NCI-H2196 (cell line): ENCODE measurements around the gene CADM4.
"Not testable (repeated sequence)": the region's sequence is repeated elsewhere in the genome, so short reads cannot be mapped to it uniquely, and the experiment has no call there.

Source experiments
- DNase-seq: peaks from one replicate; lab custom pipeline; 2025; ENCODE audit not compliant: unreplicated experiment; lab: John Stamatoyannopoulos, UW

Gene CADM4, protein sequence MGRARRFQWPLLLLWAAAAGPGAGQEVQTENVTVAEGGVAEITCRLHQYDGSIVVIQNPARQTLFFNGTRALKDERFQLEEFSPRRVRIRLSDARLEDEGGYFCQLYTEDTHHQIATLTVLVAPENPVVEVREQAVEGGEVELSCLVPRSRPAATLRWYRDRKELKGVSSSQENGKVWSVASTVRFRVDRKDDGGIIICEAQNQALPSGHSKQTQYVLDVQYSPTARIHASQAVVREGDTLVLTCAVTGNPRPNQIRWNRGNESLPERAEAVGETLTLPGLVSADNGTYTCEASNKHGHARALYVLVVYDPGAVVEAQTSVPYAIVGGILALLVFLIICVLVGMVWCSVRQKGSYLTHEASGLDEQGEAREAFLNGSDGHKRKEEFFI

DNA sequence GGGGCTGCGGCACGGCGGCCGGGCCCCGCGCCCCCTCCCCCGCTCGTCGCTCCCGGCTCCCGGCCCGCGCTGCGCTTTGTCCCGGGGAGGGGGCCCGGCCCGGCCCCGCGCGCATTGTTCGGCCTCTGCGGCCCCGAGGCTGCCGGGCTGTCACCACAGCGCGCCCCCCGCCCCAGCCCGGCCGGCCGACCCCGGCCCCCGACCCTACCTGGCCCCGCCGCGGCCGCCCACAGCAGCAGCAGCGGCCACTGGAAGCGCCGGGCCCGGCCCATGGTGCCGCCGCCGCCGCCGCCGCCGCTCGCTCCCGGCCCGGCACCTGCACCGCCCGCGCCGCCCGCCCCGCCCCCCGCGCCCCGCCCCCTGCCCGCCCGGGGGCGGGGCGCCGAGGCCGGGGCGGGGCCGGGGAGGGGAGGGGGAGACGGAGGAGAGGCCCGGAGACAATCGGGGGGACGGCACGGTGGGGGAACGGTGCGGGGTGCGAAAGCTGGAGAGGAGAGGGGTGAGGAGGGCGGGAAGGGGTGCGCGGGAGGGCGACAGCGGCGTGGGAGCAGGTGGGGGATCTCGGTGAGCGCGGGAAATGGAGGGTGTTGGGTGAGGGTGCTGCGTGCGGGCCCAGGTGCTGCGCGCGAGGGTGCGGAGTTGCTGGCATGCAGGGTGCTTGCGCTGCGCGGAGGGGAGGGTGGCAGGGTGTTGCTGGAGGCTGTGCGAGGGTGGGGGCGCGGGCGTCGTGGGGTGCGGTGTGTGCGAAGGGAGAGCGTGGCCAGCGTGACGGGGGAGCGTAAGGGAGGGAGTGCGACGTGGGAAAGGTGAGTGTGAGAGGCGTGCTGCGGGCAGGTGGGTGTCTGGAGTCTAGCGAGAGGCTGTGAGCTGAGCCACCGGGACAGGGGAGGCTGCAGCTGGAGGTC lies at the start of gene CADM4:
Gene CADM4 (minus strand): TSS at position 332 of the 905 bp plus-strand sequence. CDS start 60 bp downstream, at position 272.
- DNase-seq = peak; percentile 49

DNA sequence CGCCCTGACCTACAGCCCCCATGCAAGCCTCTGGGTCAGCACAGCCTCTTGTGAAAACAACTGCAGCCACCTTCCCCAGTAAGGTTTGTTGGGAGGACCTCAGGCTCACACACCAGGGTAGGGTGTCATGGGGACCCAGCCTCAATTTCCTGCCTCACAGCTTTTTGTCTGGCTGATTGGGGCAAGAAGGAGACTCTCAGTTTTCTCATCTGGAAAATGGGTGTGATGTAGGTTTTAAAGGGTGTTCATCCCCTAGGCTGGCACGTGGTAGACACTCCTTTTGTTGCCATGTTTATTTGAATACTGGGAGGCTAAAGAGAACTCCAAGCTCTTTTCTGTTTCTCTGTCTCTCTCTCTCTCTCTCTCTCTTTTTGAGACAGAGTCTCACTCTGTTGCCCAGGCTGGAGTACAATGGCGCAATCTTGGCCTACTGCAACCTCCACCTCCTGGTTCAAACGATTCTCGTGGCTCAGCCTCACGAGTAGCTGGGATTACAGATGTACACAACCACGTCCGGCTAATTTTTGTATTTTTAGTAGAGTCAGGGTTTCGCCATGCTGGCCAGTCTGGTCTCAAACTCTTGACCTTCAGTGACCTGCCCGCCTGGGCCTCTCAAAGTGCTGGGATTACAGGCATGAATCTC lies 48.5 kb upstream of the CADM4 start:
- no peak for DNase-seq

DNA sequence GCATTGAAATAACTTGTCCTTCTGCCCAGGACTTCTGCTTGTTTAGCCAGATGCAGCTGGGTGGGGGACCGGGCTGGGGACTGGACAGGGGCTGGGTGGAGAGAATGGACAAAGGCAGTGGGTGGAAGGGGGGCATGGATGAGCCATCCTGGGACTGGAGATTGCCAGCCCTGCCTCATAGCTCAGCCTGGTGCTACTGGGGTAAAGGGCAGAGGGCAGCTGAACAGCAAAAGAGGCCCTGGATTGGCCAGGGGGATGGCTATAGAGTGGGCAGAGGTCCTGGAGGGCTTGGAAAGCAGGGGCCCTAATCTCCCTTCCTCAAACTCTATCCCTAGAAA lies 48.0 kb upstream of the CADM4 start:
- no peak for DNase-seq

DNA sequence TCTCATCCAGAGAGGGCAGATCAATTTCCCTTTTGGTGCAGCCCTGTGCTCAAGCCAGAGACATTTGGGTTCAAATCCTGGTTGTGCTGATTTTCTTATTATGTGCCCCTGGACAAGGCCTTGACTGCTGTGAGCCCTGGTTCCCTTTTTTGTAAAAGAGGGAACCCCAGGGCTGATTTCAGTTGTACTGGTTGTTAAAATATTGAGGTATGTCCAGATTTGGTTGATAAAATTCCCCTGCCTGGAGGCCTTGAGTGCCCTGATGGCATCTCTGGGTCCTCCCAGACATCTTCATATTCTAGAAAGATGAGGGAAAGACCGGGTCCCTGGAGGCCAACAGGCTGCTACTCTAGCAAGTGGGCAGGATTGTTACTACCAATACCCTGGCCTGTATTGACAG lies 44.7 kb upstream of the CADM4 start:
- no peak for DNase-seq

DNA sequence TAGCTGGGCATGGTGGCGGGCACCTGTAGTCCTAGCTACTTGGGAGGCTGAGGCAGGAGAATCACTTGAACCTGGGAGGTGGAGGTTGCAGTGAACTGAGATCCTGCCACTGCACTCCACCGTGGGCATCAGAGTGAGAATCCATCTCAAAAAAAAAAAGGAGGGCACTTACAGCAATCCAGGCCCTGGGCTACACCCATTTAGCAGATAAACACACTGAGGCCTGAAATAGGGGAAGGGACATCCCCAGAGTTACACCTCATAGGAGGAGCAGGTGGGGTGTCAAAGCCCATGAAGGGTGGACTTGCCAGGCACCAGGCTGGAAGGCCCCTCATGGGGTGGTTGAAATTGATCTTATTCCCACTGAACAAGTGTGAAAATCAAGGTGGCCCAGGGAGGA lies 44.3 kb upstream of the CADM4 start:
- no peak for DNase-seq

DNA sequence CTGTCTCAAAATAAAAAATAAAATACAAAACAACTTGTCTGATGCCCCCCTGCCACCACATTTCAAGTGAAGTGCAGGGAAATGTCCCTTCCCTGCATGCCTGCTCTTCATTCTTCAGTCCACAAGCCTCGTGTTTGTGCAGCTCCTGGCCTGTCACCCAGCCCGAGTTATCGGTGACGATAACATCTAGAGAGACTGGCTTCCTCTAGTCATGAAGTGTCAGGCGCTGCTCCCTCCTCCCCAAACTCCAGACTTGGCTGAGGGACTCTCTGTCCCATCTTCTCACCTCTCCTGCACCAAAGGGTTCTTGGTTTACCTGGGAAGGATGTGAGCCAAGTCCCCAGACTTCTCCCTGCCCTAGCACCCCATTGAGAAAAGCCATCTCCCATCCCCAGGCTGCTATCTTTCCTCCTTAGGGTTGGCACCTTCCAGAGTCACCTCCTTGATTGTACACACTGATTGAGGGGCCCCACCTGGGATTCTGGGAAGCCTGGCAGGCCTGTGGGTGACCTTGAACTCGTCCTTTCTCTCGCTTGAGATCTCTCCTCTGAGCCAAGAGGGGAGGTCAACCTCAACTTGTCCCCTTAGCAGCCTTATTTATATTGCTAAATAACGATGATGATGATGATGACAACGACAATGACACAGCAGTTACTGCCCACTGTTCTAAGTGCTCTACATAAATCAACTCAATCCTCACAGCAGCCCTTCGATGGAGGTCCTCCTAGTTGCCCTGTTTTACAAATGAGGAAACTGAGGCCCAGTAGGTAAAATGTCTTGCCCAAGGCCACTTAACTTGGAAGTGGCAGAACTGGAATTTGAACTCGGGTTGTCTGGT lies 43.4 kb upstream of the CADM4 start:
- no peak for DNase-seq

DNA sequence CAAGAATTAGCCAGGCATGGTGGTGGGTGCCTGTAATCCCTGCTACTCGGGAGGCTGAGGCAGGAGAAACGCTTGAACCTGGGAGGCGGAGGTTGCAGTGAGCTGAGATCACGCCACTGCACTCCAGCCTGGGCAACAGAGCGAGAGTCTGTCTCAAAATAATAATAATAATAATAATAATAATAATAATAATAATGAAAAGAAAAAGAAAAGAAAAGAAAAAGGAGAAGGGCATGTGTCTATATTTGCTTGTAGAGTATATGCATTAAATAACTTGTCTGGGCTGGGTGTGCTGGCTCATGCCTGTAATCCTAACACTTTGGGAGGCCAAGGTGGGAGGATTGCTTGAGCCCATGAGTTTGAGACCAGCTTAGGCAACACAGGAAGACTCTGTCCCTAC lies 42.6 kb upstream of the CADM4 start:
- not testable (repeated sequence) for DNase-seq

DNA sequence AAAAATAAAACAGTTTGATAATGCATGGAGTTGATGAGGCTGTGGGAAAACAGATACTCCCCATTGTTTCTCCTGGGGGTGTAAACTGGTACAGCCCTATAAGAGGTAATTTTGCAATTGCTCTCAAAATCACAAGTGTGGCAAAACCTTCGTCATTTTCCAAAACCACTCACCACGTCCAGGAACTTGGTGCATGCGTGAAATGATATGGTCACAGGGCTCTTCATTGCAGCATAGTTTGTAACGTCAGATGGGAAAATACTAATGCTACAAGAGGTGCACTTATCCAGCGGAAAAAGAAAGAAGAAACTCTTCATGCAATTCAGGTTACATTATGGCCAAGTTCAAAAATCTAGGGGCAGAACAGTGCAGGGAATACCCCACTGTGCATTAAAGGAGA lies 42.2 kb upstream of the CADM4 start:
- DNase-seq = no peak

DNA sequence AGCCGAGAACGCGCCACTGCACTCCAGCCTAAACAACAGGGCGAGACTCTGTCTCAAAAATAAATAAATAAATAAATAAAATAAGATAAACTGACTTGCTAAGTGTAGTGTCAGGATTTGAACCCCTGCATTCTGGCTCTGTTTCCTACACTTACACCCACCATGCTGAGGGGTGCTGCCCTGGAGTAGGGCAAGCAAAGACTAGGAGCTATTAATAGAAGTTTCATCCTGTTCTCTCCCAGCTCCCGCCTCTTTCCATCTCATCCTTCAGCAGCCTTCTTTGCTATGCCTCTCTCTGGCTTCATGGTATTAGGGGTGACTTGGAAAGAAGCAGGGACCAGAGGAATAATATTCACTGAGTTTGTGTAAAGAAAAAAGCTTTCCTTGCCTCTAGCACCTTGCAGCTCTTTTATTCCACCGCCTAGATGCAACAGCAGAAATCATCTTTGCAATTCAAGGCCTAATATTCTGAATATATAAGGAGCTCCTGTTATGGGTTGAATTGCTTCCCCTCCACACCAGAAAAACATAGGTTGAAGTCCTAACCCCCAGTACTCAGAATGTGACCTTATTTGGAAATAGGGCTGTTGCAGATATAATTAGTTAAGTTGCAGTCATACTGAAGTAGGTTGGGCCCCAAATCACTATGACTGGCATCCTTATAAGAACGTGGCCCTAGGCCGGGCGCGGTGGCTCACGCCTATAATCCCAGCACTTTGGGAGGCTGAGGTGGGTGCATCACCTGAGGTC lies 39.0 kb upstream of the CADM4 start:
- no peak for DNase-seq

DNA sequence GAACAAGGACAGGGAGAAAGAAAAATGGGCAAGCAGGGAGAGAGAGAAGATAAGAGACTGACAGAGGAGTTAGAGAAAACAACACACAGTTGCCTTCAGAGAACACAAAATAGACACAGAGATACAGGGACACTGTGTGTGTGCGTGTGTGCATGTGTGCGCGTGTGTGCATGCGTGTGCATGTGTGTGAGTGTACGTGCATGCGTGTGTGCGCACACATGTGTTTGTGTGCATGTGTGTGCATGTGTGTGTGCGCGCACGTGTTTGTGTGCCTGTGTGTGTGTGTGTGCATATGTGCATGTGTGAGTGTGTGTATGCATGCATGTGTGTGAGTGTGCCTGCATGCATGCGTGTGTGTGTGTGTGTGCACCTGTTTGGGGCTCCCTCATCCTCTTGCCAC lies 36.3 kb upstream of the CADM4 start:
- DNase-seq = no peak

DNA sequence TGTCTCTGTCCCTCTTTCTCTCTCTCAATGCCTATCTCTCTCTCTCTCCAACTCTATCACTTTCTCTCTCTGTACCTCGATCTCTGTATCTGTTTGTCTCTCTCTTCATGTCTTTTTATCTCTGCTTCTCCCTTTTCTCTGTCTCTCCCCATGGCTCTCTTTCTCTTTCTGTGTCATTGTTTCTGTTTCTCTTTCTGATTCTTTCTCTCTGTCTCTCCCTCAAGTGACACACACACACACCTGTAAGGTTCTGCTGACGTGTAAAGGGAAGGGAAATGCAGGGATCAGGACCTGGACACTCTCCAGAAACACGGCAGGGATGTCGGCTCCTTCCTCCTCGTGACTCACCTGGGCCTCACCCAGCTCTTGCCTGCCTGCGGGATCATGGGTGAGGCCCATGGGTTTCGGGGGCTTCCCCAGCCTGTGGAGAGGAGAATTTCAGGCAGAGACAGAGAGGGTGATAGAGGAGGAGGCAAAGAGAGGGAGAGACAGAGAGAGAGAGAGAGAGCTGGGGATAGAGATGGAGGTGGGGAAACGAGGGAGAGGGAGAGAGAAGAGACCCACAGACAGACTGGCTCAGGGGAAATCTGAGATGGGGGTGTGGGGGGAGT lies 35.7 kb upstream of the CADM4 start:
- DNase-seq = peak; percentile 51

DNA sequence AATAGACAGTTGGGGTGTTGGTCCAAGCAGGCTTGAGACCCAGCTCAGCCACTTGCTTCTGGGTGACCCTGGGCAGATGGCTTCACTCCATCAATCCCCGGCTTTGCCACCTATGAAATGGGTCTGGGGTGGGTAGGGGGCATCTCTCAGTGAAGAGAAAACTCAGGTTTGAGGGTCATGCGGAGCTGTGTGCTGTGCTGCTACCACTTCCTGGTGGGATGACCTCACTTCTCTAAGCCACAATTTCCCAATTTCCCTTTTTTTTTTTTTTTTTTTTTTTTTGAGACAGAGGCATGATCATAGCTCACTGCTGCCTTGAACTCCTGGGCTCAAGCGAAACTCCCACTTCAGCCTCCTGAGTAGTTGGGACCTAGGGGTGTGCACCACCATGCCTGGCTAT lies 34.9 kb upstream of the CADM4 start:
- DNase-seq = no peak

DNA sequence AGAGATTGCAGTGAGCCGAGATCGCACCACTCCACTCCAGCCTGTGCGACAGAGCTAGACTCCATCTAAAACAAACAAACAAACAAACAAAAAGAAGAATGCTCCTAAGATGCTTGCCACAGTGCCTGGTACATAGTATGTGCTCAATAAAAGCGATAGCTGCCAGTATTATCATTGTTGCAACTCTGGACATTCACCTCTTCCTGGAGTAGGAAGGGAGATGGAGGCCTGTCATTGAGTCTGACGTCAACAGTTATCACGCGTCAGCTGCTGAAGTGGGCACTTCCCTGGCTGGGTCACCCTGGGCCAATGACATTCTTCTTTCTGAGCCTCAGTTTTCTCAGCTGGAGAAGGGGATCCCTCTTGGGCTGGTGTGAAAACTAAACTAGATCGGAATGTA lies 34.5 kb upstream of the CADM4 start:
- no peak for DNase-seq

DNA sequence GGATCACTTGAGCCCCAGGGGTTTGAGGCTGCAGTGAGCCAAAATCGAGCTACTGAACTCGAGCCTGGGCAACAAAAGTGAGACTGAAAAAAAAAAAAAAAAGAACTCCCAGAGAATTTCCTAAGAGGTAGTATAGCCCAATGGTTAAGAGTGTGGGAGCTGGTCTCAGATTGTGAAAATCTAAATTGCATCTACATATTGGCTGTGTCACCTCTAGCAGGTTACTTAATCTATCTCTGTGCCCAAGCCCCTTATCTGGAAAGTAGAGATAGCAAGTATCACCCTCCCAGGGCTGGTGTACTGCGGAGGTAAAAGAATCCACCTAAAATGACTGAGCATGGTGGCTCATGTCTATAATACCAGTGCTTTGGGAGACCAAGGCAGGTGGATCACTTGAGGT lies 34.0 kb upstream of the CADM4 start:
- DNase-seq = no peak

DNA sequence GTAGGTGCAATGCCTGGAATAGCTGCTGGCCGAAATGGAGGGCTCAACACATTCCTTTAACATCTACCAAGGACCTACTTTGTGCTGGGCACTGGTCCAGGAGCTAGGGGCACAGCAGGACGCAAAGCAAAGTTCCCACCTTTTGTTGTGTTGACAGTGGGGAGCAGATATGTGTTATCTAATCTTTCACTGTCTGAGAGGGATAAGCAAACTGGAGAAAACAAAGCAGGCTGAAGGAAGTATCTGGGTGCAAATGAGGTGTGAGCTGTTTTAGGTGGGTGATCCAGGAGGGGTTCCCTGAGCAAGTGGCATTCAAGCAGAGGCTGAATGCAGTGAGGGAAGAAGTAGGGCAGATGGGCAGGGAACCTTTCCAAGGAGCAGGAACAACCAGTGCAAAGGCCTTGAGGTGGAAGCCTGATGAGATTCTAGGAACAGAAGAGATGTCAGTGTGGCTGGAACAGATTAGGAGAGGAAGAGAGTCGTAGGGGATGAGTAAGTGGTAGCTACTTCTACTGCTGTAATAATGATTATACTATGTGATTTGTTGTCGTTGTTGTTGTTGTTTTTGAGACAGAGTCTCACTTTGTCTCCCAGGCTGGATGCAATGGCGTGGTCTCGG lies 32.5 kb upstream of the CADM4 start:
- DNase-seq = no peak

DNA sequence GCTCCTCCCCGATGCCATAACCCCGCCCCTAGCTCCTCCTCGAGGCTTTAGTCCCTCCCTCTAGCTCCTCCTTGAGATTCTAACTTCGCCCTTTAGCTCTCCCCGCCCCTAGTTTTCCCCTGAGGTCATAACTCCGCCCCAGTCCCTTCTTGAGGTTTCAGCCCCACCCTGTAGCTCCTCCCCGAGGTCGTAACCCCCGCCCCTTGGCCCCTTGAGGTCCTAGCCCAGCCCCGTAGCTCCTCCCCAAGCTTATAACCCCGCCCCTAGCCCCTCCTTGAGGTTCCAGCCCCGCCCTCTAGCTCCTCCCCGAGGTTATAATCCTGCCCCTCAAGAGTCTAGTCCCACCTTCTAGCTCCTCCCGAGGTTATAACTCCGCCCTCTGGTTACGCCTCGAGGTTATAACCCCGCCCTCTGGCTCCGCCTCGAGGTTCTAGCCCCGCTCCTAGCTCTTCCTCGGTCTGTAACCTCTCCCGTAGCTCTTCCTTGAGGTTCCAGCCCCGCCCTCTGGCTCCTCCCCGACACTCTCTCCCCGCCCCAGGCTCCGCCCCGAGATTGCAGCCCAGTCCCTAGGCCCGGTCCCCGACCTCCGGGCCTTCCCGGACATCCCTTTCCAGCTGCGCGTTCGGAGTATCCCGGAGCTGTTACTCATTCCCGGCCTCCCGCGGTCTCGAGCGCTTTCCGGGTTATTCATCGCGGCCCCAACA lies 28.9 kb upstream of the CADM4 start:
- peak; percentile 100 for DNase-seq

DNA sequence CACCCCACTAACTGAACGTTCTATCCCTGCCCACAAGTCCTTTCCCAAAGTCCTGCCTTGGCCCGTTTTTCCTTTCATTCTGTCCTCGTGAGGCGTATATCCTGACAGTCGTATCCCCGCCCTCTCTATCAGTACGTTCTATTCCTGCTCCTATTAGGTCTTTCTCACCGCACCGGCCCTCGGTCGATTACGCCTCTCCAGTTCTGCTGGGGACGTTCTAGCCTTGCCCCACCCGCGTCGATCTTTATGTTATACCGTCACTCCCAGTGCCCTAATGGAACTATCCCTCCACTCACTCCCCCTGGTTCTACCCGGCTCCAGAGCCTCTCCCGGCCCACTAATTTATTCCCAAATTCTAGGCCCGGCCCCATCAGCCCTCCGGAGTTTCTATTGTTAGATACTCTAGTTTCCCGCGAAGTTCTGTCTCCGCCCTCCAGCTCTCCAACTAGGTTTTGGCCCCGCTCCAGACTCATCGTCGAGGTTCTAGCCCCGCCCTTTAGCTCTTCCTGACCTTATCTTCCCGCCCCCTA lies 28.3 kb upstream of the CADM4 start:
- DNase-seq = no peak

DNA sequence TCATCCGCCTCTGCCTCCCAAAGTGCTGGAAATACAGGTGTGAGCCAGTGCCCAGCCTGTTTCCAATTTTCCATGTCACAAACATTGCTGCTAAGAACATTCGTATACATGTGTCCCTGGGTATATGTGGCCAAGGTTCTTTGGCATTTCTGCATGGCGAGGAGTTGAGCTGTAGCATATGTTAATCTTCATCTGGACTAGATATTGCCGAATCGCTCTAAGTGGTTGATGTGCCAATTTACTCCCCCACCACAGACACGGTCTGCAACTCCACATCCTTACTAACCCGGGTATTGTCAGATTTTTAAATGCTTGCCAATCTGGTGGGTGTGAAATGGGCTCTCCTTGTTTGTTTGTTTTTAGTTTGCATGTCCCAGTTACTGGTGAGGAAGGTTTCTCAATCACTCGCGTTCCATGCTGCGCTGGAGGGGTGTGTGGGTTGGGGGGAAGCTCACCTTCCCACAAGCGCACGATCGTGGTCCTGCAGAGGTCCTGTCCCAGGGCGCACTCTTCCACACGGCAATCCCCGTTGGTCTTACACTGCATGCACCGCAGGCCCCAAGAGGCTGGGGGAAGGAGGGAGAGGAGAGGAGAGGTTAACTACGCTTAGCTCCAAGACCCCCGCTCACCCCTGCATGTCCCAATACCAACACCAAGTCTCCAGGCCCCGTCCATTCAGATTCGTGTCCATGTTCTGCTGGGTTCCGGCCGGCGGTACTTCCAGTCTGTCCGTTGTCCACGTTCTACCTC lies 27.7 kb upstream of the CADM4 start:
- no peak for DNase-seq
